ENCODE data around the gene FNDC11.

DNA sequence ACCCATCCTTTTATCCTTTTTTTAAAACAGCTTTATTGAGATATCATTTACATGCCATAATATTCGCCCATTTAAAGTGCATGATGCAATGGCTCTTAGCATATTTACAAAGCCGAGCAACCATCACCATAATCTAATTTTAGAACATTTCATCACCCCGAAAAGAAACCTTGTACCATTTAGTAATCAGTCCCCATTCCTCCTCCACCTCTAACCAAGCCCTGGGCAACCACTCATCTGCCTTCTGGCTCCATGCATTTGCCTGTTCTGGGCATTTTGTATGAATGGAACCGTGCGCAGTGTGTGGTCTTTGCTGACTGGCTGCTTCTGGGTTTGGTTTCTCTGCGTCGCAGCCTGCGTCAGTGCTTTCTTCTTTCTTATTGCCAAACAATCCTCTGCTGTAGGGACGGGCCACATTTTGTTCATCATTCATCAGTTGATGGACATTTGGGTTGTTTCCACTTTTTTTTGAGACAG lies 44.8 kb upstream of the FNDC11 start:
- TF ChIP-seq, protein P1, sequence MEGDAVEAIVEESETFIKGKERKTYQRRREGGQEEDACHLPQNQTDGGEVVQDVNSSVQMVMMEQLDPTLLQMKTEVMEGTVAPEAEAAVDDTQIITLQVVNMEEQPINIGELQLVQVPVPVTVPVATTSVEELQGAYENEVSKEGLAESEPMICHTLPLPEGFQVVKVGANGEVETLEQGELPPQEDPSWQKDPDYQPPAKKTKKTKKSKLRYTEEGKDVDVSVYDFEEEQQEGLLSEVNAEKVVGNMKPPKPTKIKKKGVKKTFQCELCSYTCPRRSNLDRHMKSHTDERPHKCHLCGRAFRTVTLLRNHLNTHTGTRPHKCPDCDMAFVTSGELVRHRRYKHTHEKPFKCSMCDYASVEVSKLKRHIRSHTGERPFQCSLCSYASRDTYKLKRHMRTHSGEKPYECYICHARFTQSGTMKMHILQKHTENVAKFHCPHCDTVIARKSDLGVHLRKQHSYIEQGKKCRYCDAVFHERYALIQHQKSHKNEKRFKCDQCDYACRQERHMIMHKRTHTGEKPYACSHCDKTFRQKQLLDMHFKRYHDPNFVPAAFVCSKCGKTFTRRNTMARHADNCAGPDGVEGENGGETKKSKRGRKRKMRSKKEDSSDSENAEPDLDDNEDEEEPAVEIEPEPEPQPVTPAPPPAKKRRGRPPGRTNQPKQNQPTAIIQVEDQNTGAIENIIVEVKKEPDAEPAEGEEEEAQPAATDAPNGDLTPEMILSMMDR (IDR thresholded peaks at IDR 0.05) = no peak
- TF ChIP-seq ZFX (IDR thresholded peaks at IDR 0.05; ENCODE audit: borderline replicate concordance) = no peak
